Measurements from ENCODE around the gene BACE1. TPM values are rescaled to one million over a fixed set of nuclear protein-coding genes. Genes with fewer than 3 reads are reported as not detected.

BACE1 gene
- total RNA-seq, 1 experiment from 2014 or later, result 10.2 TPM

GRCh38 chr11:117295438-117296137, 20.5 kb downstream of the BACE1 start:
- H3K27ac ChIP-seq (ENCODE audit: insufficient read length, low read depth, low read length), result no peak overlapping the region
- no peaks in the 10 kb centered on the region for H3K9me3 Mint-ChIP-seq

More at GRCh38 chr11:117295438-117296137, 20.5 kb downstream of the BACE1 start:
- Histone ChIP-seq H3K56ac (ENCODE audit: insufficient read length, low read depth, low read length) (no peak overlapping the region), H3K9me3 (ENCODE audit: control insufficient read depth, low read depth, low read length) (no peaks in the 10 kb centered on the region), H2BK15ac (ENCODE audit: low read depth, low read length) (no peak overlapping the region), H4K8ac (replicated peaks; ENCODE audit: insufficient read length, low read depth, low read length) (no peak overlapping the region), H2AK5ac (ENCODE audit: insufficient read length, low read length) (no peak overlapping the region), H4K20me1 (ENCODE audit: control insufficient read depth, insufficient read depth, insufficient read length) (no peaks in the 10 kb centered on the region), H4K91ac (ENCODE audit: insufficient read length, low read depth, low read length) (no peak overlapping the region), H3K23me2 (ENCODE audit: insufficient read length, low read depth, low read length, poor library complexity, severe bottlenecking) (no peaks in the 10 kb centered on the region), H2BK120ac (ENCODE audit: low read depth, low read length, poor library complexity, severe bottlenecking) (no peak overlapping the region), H3K27me3 (ENCODE audit: insufficient read depth, low read length) (no peaks in the 10 kb centered on the region), H3K18ac (ENCODE audit: insufficient read length, low read depth, low read length) (no peak overlapping the region), H3K4me2 (ENCODE audit: insufficient read depth, insufficient read length, low read length) (no peak overlapping the region), H3K79me1 (ENCODE audit: insufficient read depth, low read depth, low read length, poor library complexity, severe bottlenecking) (no peaks in the 10 kb centered on the region), H2BK12ac (ENCODE audit: insufficient read length, low read depth, low read length) (no peak overlapping the region), H2BK20ac (ENCODE audit: low read depth, low read length, poor library complexity, severe bottlenecking) (no peak overlapping the region), H3T11ph (ENCODE audit: low read length) (no peak overlapping the region), H3K79me2 (ENCODE audit: insufficient read depth, low read length) (no peaks in the 10 kb centered on the region), H3K4me1 (ENCODE audit: insufficient read depth, low read length) (peaks cover 4% of the 10 kb centered on the region; the same call in 1 of the 2 replicates), H2BK5ac (ENCODE audit: insufficient read length, low read length) (no peak overlapping the region), H2AFZ (ENCODE audit: low read length) (no peak overlapping the region), H4K5ac (ENCODE audit: insufficient read length, low read depth, low read length) (no peak overlapping the region), H3K23ac (ENCODE audit: insufficient read length, low read depth, low read length) (no peak overlapping the region), H3K4ac (ENCODE audit: low read depth, low read length) (no peak overlapping the region), H3K14ac (ENCODE audit: insufficient read depth, low read length) (no peak overlapping the region), H3K9ac (ENCODE audit: extremely low read depth, insufficient read length, low read length) (no peak overlapping the region)
- no peak overlapping the region for H3K4me3 Mint-ChIP-seq
- peaks cover under 1 to 24% (median 21%) of the 10 kb centered on the region in 3 experiments; a peak in 5 of 7 replicates for H3K36me3 Mint-ChIP-seq (ENCODE audit: insufficient read depth in 1 of 3, low read depth in 3 of 3)
- no CpG with 5 or more reads among the region's 9 CpGs for WGBS (ENCODE audit: extremely low coverage, insufficient read length, low lambda C conversion rate)
- no peak for TF ChIP-seq CTCF (conservative IDR thresholded peaks at IDR 0.05)
- peaks cover 15 to 16% of the 10 kb centered on the region in 2 experiments for H3K4me1 Mint-ChIP-seq
- H3K27ac Mint-ChIP-seq, result peak overlapping the region in 1 of 3 experiments; percentile 3; a peak in 1 of 7 replicates
- H3K27me3 Mint-ChIP-seq (ENCODE audit: low read depth), result no peaks in the 10 kb centered on the region; the same call in 1 of the 2 replicates
- no peak for DNase-seq
